Measurements from ENCODE around the gene PATJ.

DNA sequence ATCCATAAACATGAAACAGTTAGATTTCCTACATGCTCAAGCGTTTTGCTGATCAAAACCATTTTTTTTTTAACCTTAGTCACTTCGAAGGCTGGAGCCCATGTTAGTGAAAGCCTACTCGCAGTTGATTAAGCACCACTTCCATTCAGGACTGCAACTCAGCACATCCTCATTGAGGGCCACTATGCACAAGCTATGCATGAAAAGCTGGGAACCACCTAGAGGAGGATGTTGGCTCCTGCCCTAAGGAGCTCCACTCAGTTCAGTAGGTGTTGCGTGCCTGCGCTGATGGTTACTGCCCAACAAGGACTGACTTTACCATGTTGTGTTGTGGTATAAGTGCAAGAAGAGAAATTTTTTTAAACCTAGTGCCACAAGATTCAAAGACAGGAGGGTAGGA is 271.0 kb downstream of the PATJ start:
- TF ChIP-seq POLR2AphosphoS5 (IDR thresholded peaks at IDR 0.05; ENCODE audit: borderline replicate concordance, low read depth, low read length): no peak
- no peak for TF ChIP-seq EZH2 (IDR thresholded peaks at IDR 0.05)
